NCI-H1694 treated with DMSO at 0.1 percent for 48 hours (cell line): ENCODE measurements around the gene MON1A.

Source experiments
- DNase-seq: peaks from one replicate; lab custom pipeline; 2025; lab: John Stamatoyannopoulos, UW

MON1A gene

GRCh38 chr3:49889296-49889695 is 40.3 kb downstream of the MON1A start:
- DNase-seq: no peak

- no peak for DNase-seq
These were observed 42.7 kb downstream of the MON1A start for GRCh38 chr3:49886922-49887265.

- no peak for DNase-seq
These were observed 45.6 kb downstream of the MON1A start for GRCh38 chr3:49883998-49884397.

- DNase-seq: no peak
These were observed 47.4 kb downstream of the MON1A start for GRCh38 chr3:49882166-49882565.

- peak; percentile 58 for DNase-seq
These were observed 48.9 kb downstream of the MON1A start for GRCh38 chr3:49880581-49881315.

GRCh38 chr3:49879721-49880120 is 49.9 kb downstream of the MON1A start:
- no peak for DNase-seq

- DNase-seq: no peak
These were observed 50.9 kb downstream of the MON1A start for GRCh38 chr3:49878686-49879085.

GRCh38 chr3:49877716-49878115 is 51.9 kb downstream of the MON1A start:
- DNase-seq: peak; percentile 45

GRCh38 chr3:49876567-49876966 is 53.0 kb downstream of the MON1A start:
- no peak for DNase-seq

GRCh38 chr3:49873623-49874022 is 56.0 kb downstream of the MON1A start:
- DNase-seq: no peak

GRCh38 chr3:49872801-49873281 is 56.8 kb downstream of the MON1A start:
- no peak for DNase-seq

GRCh38 chr3:49871531-49872153 is 58.0 kb downstream of the MON1A start:
- no peak for DNase-seq

GRCh38 chr3:49869525-49870126 is 60.0 kb downstream of the MON1A start, which contains the start of gene CAMKV:
Gene CAMKV (minus strand): TSS chr3:49869906. CDS start chr3:49862388, 7,518 bp downstream.
- DNase-seq: peak; percentile 4

- DNase-seq: no peak
These were observed 60.6 kb downstream of the MON1A start for GRCh38 chr3:49868862-49869466.

GRCh38 chr3:49867871-49868321 is 61.7 kb downstream of the MON1A start:
- DNase-seq: no peak

- DNase-seq: no peak
These were observed 62.2 kb downstream of the MON1A start for GRCh38 chr3:49867400-49867799.

GRCh38 chr3:49865198-49865784 is 64.3 kb downstream of the MON1A start:
- DNase-seq: no peak

GRCh38 chr3:49864505-49864904 is 65.1 kb downstream of the MON1A start:
- no peak for DNase-seq

GRCh38 chr3:49859576-49860305 is 69.9 kb downstream of the MON1A start:
- no peak for DNase-seq
